Transverse colon (tissue), 4 donors: ENCODE measurements around the gene ERCC6L2. TPM values are rescaled to one million over a fixed set of nuclear protein-coding genes. Genes with fewer than 3 reads are reported as not detected.

Source experiments
- DNase-seq: peaks from one replicate; pipeline ENCODE4 v3.0.0-alpha.2; 2019
- H3K27ac ChIP-seq, 4 donors: fragments of 200-600 bp; sonication (generic); 2 replicates each; pipeline ENCODE4 v1.5.1; 2016 to 2018; ENCODE audit warnings: inconsistent platforms in 4 of 4
- H3K27me3 ChIP-seq: fragments of 200-600 bp; sonication (generic); 2 replicates; pipeline ENCODE4 v1.5.1; 2017; ENCODE audit warnings: inconsistent platforms
- H3K36me3 ChIP-seq, 4 donors: fragments of 200-600 bp; sonication (generic); 2 replicates each; pipeline ENCODE4 v1.5.1; 2017 to 2019; ENCODE audit warnings: inconsistent platforms in 4 of 4
- H3K4me1 ChIP-seq, 4 donors: fragments of 200-600 bp; sonication (generic); 2 replicates each; pipeline ENCODE4 v1.5.1; 2017 to 2020; ENCODE audit warnings: inconsistent platforms in 4 of 4
- H3K4me3 ChIP-seq, 4 donors: fragments of 200-600 bp; sonication (generic); 1 replicate in 1 of 4; 2 replicates in 3 of 4; pipeline versions ENCODE4 v1.5.1 to v1.6.1; 2017 to 2019; ENCODE audit warnings: inconsistent platforms in 4 of 4
- H3K9me3 ChIP-seq, 2 donors: fragments of 200-600 bp; sonication (generic); 2 replicates each; pipeline ENCODE4 v1.5.1; 2017 to 2019; ENCODE audit warnings: inconsistent platforms in 2 of 2
- EP300 ChIP-seq: sonication (generic); formaldehyde crosslinking; IDR thresholded peaks from one replicate; pipeline ENCODE4 v1.6.1; 2017; ENCODE audit warnings: antibody characterized with exemption, low read depth
- POLR2A ChIP-seq: fragments of 450-650 bp; IDR thresholded peaks from one replicate; pipeline ENCODE4 v1.6.1; 2016; ENCODE audit warnings: antibody characterized with exemption, mild to moderate bottlenecking, moderate library complexity
- POLR2AphosphoS5 ChIP-seq, 3 donors: sonication (generic); formaldehyde crosslinking; IDR thresholded peaks; one replicate each; pipeline ENCODE4 v1.6.1; 2016; ENCODE audit warnings: antibody characterized with exemption in 3 of 3
- WGBS, 2 donors: methylation state at CpG; one replicate each; pipeline ENCODE4 v1.1.5; 2018; ENCODE audit warnings: low coverage in 1 of 2; 5-methylcytosine and 5-hydroxymethylcytosine counted together
- in situ Hi-C, 4 donors: fragments of 200-750 bp; cut with MboI; loops; one replicate each; pipeline versions ENCODE4 v1.15.0 to v1.15.1; 2017; ENCODE audit warnings: low sequenced_read_pairs in 3 of 4, low pct_ligation_motif_present in 1 of 4, low pct_unique_long_range_greater_than_20kb in 1 of 4
- intact Hi-C: fragments of 100-400 bp; cut with DNase I; formaldehyde crosslinking; loops from one replicate; pipeline ENCODE4 v1.15.1; 2023; ENCODE audit warnings: low total_unique reads
- total RNA-seq, 4 donors: library from RNA; depleted of rRNA; stranded (reverse); fragments of >200 nt; gene quantifications; one replicate each; pipeline ENCODE4 v1.1.0, GENCODE V29; 2016
- TF ChIP-seq, protein P1 (sequence below), 5 experiments: fragments of 200-600 bp in 3 of 5; fragments of 450-650 bp in 2 of 5; sonication (generic) in 3 of 5; IDR thresholded peaks; 1 replicate in 2 of 5; 2 replicates in 3 of 5; pipeline ENCODE4 v1.5.1; 2016 to 2017; ENCODE audit warnings: antibody characterized with exemption in 5 of 5, inconsistent platforms in 3 of 5, mild to moderate bottlenecking in 2 of 5, moderate library complexity in 1 of 5

ERCC6L2 gene
- total RNA-seq, 4 donors from 2014 or later = 62.7 to 84.6 (median 77.3) TPM

DNA sequence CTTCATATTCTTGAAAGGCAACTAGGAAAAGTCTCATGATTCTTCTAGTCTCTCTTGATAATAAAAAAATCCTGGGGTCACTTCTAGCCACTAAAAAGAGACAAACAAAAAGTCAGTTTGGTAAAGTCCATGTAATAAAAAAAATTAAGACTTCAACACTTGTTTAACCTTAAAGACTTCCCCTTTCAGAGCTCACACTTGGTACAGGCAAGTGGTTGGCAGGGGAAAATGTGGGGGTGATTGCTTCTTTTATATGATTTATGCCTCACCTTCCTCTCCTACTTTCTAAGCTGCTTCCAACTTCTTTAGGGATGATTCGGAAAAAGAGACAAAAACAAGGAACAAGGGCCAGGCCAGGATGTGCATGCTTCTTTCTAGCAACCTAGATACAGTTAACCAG, 5.1 kb upstream of the ERCC6L2 start:
- Histone ChIP-seq H3K9me3 (peaks cover 0 to 6% of the 10 kb centered on the region in 2 donors), H3K27ac (no peak overlapping the region), H3K4me3 (no peak overlapping the region), H3K27me3 (no peaks in the 10 kb centered on the region), H3K36me3 (peaks cover 0 to 9% (median 4%) of the 10 kb centered on the region in 4 donors), H3K4me1 (peaks cover 0 to 13% (median 9%) of the 10 kb centered on the region in 4 donors)
- in situ Hi-C loops = loop anchor here in 1 of 4 donors (10.0 kb wide), 1 partner anchor 356 kb away; the partner anchor contains the start of gene PTCH1
- TF ChIP-seq, protein P1, sequence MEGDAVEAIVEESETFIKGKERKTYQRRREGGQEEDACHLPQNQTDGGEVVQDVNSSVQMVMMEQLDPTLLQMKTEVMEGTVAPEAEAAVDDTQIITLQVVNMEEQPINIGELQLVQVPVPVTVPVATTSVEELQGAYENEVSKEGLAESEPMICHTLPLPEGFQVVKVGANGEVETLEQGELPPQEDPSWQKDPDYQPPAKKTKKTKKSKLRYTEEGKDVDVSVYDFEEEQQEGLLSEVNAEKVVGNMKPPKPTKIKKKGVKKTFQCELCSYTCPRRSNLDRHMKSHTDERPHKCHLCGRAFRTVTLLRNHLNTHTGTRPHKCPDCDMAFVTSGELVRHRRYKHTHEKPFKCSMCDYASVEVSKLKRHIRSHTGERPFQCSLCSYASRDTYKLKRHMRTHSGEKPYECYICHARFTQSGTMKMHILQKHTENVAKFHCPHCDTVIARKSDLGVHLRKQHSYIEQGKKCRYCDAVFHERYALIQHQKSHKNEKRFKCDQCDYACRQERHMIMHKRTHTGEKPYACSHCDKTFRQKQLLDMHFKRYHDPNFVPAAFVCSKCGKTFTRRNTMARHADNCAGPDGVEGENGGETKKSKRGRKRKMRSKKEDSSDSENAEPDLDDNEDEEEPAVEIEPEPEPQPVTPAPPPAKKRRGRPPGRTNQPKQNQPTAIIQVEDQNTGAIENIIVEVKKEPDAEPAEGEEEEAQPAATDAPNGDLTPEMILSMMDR (IDR thresholded peaks at IDR 0.05) = no peak
- TF ChIP-seq POLR2A (no peak), POLR2AphosphoS5 (IDR thresholded peaks at IDR 0.05) (no peak), EP300 (no peak)
- intact Hi-C loops = loop anchor here (10.0 kb wide), 1 partner anchor 96 kb away; no protein-coding TSS in a partner anchor
- no peak for DNase-seq
- WGBS, 2 donors = 57 to 78% methylated on average over 1 of the region's 1 CpG

DNA sequence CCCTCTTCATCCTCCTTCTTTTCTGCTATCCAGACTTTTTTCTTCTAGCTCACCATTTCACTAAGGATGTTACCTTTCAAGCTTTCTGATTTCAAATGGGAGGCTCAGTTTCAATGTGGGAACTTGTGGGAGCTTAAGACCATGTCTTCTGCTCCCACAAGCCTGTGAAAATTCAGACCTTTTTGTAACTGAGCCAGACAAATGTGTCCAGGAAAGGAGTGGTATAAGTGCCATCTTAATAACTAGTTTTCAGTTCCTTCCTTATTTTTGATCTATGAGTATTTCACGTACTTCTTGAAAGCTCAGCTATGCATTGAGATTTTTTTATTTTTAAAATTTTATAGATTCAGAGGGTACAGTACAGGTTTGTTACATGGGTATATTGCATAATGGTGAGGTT, 4.6 kb upstream of the ERCC6L2 start:
- H3K27me3 ChIP-seq = no peaks in the 10 kb centered on the region
- TF ChIP-seq EP300 (no peak), POLR2A (no peak), POLR2AphosphoS5 (IDR thresholded peaks at IDR 0.05) (no peak)
- TF ChIP-seq, protein P1 (IDR thresholded peaks at IDR 0.05) = no peak
- H3K27ac ChIP-seq = no peak overlapping the region
- H3K36me3 ChIP-seq = peaks cover 0 to 9% (median 4%) of the 10 kb centered on the region in 4 donors
- H3K4me3 ChIP-seq = no peak overlapping the region
- DNase-seq = no peak
- H3K4me1 ChIP-seq = peaks cover 0 to 13% (median 9%) of the 10 kb centered on the region in 4 donors
- H3K9me3 ChIP-seq = peaks cover 0 to 6% of the 10 kb centered on the region in 2 donors
- in situ Hi-C loops = loop anchor here in 1 of 4 donors (10.0 kb wide), 1 partner anchor 356 kb away; the partner anchor contains the start of gene PTCH1
- intact Hi-C loops = loop anchor here (10.0 kb wide), 1 partner anchor 96 kb away; no protein-coding TSS in a partner anchor
- 67 to 91% methylated on average over 1 of the region's 1 CpG for WGBS, 2 donors

DNA sequence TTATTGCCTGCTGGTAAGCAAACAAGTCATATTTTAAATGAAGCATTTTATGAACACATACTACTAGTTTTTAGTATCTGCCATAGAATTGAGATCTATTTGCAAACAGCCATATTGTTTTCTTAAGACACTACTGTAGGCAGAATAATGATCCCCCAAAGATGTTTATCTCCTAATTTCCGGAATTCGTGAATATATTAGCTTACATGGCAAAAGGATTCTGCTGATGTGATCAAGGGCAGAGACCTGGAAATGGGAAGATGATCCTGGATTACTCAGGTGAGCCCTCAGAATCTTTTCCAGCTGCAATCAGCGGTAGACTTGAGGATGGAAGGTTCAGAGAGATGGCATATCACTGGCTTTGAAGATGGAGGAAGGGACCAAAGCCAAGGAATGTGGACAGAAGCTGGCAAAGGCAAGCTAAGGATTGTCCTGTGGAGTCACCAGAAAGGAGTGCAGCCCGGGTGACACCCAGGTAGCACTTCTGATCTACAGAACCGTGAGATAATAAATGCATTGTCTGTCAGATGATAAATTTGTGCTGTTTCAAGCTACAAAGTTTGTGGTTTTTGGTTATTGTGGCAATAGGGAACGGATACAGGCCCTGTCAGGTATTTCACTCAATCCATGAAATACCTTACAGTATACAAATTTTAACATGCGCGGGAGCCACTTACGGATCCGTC, 1.0 kb upstream of the ERCC6L2 start:
- in situ Hi-C loops = loop anchor here in 1 of 4 donors (10.0 kb wide), 1 partner anchor 360 kb away; the partner anchor contains the start of gene PTCH1
- intact Hi-C loops = loop anchor here (10.0 kb wide), 1 partner anchor 100 kb away; no protein-coding TSS in a partner anchor
- no peak for DNase-seq
- 21 to 87% methylated on average over 3 to 10 of the region's 10 CpGs for WGBS, 2 donors
- peaks cover 0 to 15% (median 11%) of the 10 kb centered on the region in 4 donors for H3K4me1 ChIP-seq
- H3K9me3 ChIP-seq = no peaks in the 10 kb centered on the region
- peak overlapping the region in 1 of 4 donors; percentile 89 for H3K4me3 ChIP-seq
- no peak overlapping the region for H3K27ac ChIP-seq
- H3K27me3 ChIP-seq = no peaks in the 10 kb centered on the region
- TF ChIP-seq EP300 = no peak
- TF ChIP-seq POLR2AphosphoS5 (IDR thresholded peaks at IDR 0.05) = no peak
- TF ChIP-seq POLR2A = no peak
- TF ChIP-seq, protein P1 (IDR thresholded peaks at IDR 0.05) = no peak
- H3K36me3 ChIP-seq = peaks cover 0 to 9% (median 4%) of the 10 kb centered on the region in 4 donors

DNA sequence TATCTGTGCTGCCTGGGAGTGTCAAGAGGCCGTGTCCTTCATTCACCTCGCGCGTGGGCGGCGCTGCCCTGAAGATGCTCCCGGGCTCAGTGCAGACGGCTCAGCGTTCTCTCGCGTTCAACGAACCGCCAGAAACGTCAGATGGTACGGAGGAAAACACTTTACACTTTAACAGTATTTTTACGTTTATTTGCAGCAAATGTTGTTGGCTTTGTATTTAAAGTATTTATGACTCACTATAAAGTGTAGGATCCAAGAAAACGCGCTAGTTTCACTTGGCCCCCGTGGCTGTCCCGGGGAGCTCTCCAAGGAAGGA, 544 bp upstream of the ERCC6L2 start:
- H3K36me3 ChIP-seq = peaks cover 0 to 9% (median 4%) of the 10 kb centered on the region in 4 donors
- peak overlapping the region in 1 of 4 donors; percentile 89 for H3K4me3 ChIP-seq
- peak; percentile 67 for DNase-seq
- H3K9me3 ChIP-seq = no peaks in the 10 kb centered on the region
- intact Hi-C loops (loop anchor here (5.0 to 10.0 kb wide), 3 partner anchors 100 to 558 kb away; partner anchors contain the start of gene FANCC), in situ Hi-C loops (loop anchor here in 1 of 4 donors (10.0 kb wide), 1 partner anchor 360 kb away; the partner anchor contains the start of gene PTCH1)
- 0% methylated on average over 1 to 20 of the region's 20 CpGs for whole genome bisulfite sequencing, 2 donors
- TF ChIP-seq, protein P1 (IDR thresholded peaks at IDR 0.05) = peak in 1 of 5 experiments; percentile 1
- no peak for TF ChIP-seq POLR2A
- H3K4me1 ChIP-seq = peaks cover 0 to 20% (median 14%) of the 10 kb centered on the region in 4 donors
- no peaks in the 10 kb centered on the region for H3K27me3 ChIP-seq
- H3K27ac ChIP-seq = no peak overlapping the region
